Kidney glomerular epithelial cell (primary cell): Measurements from ENCODE around the gene KDSR.

ENCODE experiments used
- DNase-seq: peaks from one replicate; lab custom pipeline; 2025; lab: John Stamatoyannopoulos, UW

Gene KDSR

DNA sequence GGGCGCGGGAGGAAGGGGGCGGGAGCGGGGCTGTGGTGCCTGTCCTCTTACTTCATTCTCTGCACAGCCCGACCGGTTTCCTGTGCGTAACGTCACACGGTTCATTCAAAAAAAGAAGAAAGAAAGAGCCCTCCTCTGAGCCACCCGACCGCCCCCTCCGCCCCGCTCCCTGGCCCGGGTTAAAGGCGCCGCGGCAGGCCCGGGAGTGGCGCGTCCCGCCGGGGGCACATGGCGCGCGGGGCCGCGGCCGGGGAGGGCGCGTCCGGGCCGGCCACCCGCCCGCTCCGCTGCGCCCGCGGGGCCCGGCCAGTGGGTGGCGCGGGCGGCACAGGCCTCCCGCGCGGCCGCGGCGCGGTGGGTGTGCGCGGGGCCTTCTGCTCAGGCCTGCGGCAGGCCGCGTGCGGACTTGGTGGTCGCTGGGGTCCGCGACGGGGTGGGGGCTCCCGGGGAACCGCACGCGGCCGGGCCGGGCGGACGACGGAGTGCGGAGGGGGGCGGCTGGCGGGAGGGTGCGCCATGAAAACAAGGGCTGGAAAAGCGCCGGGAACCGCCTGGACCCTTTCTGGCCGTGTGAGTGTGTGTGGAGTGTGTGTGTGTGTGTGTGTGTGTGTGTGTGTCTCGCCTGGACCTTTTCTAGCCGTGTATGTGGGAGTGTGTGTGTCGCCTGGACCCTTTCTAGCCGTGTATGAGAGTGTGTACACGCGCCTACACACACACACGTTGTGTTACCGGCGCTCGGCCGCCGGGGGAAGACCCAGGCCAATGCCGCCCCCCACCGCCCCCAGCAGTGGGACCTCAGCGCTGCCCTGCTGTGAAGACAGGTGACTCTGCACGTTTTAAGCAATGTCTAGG lies 46.7 kb downstream of the KDSR start:
- DNase-seq, result peak; percentile 41

DNA sequence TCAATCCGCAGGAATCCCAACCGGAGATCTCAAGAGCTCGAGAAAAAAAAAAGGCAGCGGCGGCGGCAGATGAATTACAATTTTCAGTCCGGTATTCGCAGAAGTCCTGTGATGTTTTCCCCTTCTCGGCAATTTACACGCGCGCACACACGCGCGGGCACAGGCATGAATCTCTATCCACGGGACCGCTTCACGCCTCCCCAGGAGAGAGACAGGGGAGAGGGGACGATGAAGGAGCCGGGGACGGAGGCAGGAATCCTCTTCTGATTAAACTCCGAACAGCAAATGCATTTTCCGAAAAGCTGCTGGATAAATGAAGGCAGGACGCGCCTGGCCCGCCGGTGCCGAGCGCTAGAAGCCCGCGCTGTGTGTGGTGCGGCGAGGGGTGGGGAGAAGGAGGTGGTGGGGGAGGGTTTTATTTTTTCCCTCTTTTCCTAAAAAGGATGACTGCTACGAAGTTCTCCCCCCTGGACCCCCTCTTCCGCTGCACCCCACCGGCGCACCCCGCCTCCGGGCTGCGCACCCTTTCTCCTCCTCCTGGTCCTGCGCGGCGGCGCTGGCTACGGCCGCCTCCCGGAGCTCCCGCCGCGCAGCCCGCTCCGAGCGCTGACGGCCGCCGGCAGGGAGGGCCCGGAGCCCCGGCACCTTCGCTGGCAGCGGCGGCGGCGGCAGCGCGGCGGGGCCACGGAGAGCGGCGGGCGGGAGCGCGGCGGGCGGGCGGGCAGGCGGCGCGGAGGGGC lies 47.5 kb downstream of the KDSR start, which contains the start of gene BCL2:
TSS of gene BCL2 (minus strand) at position 387 of the 740 bp plus-strand sequence.
- peak; percentile 29 for DNase-seq

DNA sequence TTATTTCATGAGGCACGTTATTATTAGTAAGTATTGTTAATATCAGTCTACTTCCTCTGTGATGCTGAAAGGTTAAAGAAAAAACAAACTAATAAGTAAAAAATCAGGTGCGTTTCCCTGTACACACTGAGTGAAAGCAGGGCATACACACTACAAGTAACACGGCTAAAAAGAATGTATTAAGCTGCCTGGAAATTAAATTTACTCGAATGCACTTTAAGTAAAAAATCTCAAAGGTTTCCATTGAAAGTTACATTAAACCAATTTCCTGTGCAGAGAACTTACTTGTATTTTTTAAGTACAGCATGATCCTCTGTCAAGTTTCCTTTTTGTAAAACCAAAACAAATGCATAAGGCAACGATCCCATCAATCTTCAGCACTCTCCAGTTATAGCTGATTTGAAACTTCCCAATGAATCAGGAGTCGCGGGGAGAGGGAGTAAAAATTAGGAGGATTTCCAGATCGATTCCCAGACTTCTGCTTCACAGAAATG lies 48.1 kb downstream of the KDSR start:
- DNase-seq, result no peak

DNA sequence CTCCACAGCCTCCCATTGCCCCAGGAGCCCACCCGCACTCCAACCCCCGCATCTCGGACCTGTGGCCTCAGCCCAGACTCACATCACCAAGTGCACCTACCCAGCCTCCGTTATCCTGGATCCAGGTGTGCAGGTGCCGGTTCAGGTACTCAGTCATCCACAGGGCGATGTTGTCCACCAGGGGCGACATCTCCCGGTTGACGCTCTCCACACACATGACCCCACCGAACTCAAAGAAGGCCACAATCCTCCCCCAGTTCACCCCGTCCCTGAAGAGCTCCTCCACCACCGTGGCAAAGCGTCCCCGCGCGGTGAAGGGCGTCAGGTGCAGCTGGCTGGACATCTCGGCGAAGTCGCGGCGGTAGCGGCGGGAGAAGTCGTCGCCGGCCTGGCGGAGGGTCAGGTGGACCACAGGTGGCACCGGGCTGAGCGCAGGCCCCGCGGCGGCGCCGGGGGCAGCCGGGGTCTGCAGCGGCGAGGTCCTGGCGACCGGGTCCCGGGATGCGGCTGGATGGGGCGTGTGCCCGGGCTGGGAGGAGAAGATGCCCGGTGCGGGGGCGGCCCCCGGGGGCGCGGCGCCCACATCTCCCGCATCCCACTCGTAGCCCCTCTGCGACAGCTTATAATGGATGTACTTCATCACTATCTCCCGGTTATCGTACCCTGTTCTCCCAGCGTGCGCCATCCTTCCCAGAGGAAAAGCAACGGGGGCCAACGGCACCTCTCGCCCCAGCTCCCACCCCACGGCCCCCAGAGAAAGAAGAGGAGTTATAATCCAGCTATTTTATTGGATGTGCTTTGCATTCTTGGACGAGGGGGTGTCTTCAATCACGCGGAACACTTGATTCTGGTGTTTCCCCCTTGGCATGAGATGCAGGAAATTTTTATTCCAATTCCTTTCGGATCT lies 48.8 kb downstream of the KDSR start:
- DNase-seq, result no peak

DNA sequence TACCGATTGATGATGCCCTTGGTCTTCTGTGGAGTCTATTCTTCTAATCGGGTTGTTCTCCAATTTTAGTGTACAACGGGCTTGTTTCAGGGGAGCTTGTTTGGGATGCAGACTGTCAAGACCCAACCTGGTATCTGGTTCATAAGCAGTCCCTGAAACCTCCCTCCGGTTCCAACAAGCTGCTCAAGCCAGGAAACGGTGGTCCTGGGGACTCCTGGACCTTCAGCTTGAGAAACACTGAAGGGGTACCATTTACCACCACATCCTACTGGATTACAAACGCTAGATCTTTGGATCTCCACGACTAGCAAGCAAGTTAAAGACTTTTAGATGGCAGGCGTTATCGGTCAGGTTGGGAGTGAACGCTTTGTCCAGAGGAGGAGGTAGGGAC lies 49.5 kb downstream of the KDSR start:
- no peak for DNase-seq

DNA sequence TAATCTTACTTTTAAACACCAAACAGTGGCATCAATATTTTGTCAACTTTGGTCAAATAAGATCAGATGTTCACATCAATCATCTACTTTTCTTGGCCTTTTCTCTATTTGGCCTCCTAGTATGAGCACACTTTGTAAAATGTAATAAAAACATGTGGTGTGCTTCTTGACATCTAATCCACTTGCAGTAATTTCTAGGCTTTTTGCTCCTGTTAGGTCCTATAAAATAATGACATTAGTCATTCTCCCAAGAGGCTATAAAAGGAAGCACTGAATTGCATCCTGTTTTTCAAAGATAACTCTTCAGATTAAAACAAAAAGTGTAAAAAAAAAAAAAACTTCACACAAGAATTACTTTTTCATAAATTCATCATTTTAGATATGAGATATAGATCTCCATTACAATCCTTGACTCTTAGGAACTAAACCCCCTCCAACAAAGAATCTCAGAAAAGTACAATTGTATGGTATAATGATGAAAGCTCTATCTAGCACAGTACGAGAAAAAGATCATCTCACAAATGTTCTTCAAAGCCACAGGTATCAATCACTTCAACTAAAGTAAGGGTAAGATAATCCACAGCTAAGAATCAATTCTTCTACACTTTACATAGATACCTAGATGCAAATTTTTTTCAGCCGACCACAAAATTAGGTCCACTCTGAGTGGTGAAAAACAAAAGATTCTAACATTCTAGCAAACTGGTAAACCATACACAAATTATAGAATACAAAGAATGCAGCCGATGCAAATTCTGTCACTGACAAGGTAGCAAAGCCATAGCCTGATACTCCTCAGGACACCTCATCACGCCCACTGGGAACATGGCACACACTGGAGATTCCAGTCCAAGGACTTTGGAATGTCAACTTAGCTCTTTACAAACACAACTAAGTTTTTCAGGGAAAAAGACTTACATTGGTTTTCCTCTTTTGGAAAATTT lies 50.1 kb downstream of the KDSR start:
- peak; percentile 29 for DNase-seq

DNA sequence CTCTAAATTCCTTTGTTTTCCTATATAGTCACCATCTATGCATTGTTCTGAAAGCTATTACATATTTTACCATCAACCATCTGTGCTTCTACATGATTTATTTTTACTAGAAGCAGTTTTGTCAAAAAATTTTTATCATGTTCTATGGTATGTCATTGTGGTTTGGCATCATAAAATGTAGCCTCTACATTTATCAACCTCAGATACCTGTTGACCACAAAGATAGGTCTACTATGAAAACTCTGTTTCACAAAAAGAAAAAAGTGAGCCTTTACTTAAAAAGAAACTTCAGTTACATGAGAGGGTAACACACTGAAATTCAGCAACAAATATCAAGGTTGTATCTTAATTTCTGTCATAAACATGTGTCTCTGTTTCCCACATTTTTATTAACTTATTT lies 51.1 kb downstream of the KDSR start:
- DNase-seq, result no peak

DNA sequence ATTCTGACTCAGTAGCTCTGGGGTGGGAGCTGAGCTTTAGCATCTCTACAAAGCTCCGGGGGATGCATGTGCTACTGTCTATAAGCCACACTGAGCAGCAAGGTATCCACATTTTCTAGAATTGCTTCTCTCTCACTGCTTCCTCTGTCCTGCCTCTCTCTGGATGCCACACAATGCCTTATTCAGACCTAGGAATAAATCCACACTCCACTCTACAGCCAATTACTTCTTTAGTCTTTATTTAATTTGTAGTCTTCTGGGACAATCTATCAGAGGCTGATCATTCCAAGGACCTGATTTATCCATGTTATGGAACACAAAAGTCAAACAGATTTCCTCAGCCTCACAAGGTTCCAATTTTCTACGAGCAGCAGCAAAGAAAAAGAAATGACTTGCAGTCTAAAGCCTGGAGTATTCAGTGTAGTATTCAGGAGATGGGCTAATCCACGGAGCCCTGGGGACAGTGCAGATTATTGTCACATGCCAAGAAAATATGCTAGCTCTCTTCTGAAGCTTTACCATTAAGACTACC lies 51.8 kb downstream of the KDSR start:
- DNase-seq, result no peak

DNA sequence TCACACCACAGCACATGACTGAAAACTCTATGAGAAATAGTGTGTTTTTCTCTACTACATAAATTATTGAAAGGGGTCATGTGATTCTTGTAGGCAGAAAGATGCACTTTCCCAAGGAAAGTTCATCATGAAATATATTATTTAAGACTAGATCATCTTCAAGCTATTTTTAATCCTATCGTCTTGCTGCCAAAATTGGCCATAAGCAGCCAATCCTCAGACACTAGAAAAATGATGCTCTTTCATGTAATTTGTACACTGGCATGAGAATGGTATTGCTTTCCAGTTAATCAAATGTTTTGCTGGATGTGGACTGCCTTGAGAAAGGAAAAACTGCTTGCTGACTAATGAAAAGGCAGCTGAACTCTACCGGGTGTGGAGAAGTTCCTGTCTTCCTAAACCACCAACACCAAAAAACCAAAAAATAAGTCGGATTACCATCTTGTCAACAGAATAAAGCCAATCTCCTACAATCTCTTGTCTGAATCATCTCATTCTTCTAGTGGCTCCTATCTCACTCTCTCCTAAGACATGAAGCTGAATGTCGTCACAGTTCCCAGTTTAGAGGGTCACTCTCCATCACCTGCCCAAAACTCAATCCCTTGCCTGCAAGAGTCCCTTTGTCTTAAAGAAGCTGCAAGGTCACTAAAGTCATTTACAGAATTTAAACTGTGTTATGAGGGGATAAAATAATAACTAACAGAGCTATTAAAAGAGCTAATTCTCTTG lies 52.8 kb downstream of the KDSR start:
- no peak for DNase-seq

DNA sequence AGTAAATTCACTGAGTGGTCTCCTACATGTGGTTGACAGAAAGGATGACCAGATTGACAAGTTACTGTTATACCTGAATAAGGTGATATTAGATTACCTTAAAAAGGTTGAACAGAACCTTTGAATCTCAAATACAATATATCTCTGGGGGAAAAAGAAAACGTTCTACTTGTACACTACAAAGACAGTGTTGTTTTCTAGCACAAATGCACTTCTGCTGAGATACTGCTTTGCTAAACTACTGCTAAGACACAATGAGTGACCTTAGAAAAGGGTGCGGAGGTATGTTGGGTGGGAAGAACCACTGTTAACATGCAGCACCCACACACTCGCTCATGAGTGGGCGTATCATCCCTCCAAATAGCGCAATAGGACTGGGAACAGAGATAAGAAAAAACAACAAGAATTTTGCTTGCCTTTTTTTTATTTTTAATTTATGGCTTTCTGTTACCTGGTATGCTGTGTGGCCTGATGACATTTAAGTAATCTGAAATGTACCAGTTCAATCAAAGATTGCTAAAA lies 53.5 kb downstream of the KDSR start:
- DNase-seq, result no peak

DNA sequence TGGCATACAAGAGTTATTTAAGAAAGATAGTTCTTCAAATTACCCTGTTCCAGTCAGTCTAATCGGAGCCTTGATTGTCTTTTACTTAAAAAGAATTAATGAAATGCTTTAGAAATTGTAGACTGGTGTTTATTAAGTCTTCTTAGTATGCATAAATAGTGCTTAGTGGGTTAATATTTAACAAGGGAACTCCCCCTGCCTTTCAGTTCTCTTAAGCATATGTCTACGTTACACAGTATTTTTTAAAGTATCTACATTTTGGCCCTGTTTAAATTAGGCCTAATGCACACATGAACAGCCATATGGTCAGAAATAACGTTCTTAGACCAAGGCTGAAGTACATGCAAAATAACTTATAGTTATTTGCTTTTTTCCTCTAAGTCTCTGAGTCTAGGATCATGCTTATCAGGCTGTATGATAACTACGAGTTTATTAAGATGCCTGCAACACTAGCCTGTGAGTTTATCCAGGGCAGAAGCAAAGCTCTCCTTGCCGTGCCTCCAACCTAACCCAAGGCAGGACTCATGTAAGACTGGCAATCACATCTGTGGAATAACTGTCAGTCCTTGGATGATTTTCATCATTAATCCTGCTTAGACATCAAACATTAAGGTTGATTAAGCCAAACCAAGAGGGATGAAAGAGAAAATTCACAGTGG lies 54.1 kb downstream of the KDSR start:
- peak; percentile 54 for DNase-seq

DNA sequence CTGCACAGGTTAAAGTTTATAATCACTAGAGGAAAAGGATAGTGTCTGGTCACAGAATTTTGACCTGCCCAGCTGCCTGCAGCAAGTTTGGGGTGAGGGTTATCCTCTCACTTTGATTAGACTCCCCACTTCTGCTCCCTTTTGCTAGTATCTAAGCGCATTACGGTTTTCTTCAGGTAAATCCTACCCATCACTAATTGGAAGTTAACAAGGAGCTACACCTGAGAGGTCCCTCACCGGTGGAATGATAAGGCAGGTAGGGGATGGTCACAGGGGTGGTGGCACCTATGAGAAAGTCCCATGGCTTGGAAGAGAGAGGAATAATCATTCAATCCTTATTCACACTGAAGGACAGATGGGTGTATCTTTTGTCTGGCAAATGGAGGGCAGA lies 55.0 kb downstream of the KDSR start:
- no peak for DNase-seq

DNA sequence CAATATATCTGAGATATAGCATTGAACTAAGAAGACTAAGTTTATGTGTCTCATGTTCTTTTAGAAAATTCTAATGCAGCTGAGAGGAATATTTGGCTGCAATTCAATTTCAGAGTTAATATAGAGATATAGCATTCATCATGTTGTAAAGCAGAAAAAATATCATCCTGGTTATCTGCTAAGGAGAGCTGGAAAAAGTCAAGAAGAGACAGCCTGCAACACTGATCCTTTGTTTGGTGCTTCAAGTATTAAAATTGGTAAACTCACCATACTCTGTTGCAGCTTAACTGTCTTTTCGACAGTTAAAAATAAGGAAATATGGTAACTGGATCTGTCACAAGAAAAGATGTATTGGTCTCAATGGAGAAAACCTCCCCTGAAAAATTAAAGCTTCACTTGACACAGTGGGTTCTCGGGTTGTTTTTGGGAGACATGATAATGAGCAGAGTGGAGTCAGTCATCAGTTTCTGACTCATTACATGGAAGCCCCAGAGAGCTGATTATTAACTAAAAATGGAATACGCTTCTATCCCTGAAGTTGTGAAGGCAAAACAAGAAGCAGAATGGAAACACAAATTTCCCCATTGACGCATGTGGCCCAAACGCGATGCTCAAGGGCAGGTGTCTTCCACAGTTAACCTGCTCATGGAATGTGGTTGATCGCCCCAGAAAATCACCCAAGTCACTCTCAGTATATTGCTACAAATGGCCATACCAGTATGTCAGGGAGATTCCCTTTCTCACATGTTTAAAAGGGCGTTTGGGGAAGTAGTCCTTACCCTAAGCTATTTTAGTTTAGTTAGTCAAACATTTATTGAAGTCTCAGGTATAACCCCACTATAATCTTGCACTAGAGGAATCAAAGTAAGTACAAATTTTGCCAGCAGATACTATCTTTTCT lies 55.6 kb downstream of the KDSR start:
- DNase-seq, result peak; percentile 75

DNA sequence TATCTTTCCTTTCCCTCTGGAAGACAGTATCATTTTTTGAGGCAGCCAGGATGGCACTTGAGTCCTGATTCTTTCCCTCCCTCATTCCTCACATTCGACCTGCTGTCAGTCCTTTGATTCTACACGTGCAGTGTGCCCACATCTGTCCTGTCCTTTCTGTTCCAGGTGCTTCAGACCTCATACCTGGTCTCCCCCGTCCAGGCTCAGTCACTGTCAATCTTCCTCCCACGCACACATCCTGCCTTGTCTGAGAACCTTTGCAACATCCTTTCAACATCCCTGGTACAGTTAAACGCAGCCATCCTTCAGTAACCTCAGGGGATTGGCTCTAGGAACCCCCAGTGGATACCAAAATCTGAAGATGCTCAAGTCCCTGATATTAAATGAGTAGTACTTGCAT lies 57.6 kb downstream of the KDSR start:
- no peak for DNase-seq

DNA sequence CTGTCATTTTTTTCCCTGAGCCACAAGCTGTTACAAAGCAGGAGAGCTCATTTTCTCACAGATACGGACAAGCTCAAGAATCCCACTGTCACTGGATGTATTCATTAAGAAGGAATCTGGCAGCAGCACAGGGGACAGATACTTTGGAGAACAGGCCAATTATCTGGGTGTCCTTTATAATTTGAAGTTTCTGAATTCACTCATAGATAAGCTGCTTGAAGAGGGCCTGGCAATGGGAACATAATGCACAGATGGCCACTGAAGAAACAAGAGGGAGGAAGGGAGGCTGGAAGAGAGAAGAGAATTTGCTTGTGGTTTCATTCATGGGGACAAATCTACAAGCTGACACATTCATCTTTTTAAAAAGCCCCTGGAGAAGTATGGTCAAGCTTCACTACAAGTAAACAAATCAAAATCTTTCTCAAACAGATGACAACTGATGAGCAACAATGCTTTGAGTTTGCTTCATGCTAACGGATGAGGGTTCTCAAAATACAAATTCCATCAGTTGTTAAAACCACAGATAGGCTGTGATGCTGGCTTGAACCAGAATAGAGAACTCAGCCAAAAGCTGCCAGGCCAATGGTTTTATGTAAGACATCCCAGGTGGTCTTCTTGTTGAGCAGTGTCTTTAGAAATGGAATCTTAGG lies 59.3 kb downstream of the KDSR start:
- peak; percentile 52 for DNase-seq

DNA sequence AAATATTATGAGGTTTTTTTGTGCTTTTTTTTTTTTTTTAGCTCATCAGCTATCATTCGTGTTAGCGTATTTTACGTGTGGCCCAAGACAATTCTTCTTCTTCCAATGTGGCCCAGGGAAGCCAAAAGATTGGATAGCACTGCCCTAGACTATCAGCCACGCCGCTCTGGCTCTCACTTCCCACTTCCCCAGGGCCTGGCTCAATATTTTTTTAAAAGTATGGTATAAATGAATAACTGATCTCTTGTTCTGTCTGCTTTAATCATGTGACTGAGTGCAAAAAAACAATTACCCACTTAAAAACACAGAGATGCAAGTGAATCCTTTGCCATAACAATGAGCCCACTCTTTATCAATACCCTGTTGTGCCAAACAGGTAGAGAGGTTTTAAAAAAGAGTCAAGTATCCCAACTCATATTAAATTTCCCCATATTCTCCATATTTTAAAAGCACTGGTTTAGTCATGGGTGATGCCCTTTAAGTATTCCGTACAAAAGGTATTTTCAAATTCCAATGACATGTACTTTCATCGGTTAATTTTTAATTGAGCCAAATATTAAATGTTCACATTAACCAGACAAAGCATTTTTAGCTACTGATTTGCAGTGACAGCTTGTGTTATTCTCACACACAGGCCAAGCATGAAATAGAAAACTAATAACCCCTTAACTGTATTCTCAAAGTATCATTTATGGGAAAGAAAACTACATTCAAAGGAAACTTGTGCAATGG lies 60.0 kb downstream of the KDSR start:
- peak; percentile 84 for DNase-seq

DNA sequence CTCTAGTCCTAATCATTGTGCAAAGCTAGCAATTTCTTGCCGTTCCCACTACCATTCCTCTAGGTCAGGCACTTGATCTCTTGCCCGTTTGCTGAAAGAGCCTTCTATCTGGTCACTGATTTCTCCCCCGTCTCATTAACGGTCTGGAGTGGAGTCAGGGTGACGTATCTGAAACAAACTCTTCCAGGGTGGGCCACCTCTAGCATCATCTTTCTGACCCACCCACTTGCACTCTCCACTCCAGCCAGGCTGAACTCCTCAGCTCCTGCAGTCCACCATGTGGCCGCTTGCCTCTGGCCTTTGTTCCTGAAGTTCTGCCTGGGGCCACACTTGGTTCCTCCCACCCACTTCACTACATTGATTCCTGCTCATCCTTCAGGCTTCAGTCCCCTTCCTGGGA lies 60.8 kb downstream of the KDSR start:
- DNase-seq, result no peak
